ENCODE measurements around the gene CDH4. TPM values are rescaled to one million over a fixed set of nuclear protein-coding genes. Genes with fewer than 3 reads are reported as not detected.

The CDH4 gene
- total and polyA plus RNA-seq, 2 of the 4 experiments (the other 2 are of a cell fraction): 1.6 to 3.5 TPM

GRCh38 chr20:61513124-61514017, 261.3 kb downstream of the CDH4 start (continued):
- no peak for TF ChIP-seq FOS (IDR thresholded peaks at IDR 0.05; ENCODE audit: low read depth, low read length)

- Histone ChIP-seq H3K4me3 (ENCODE audit: insufficient read depth, low read depth, low read length) (no peak overlapping the region), H3K56ac (ENCODE audit: extremely low read depth, insufficient read depth, low read length) (no peak overlapping the region), H3K9ac (ENCODE audit: low read depth, low read length) (no peak overlapping the region), H3K9me3 (ENCODE audit: control insufficient read depth, insufficient read depth, low read length) (no peaks in the 10 kb centered on the region), H3K36me3 (ENCODE audit: control insufficient read depth, insufficient read depth, low read length) (no peaks in the 10 kb centered on the region), H2BK5ac (ENCODE audit: low read depth, low read length, poor library complexity, severe bottlenecking) (no peak overlapping the region), H2AK5ac (ENCODE audit: low read depth, low read length) (no peak overlapping the region), H2BK20ac (ENCODE audit: low read depth, low read length) (no peak overlapping the region), H3K4ac (ENCODE audit: low read depth, low read length) (no peak overlapping the region), H3K27me3 (ENCODE audit: control insufficient read depth, insufficient read depth, low read length) (no peaks in the 10 kb centered on the region), H4K20me1 (ENCODE audit: insufficient read depth, low read length) (no peaks in the 10 kb centered on the region), H2AK9ac (replicated peaks; ENCODE audit: low read depth, low read length, poor library complexity) (no peak overlapping the region), H4K5ac (ENCODE audit: low read depth, low read length) (no peak overlapping the region), H2BK15ac (ENCODE audit: low read depth, low read length) (no peak overlapping the region), H3K79me1 (ENCODE audit: low read depth in 1 of 2, low read length in 2 of 2) (no peaks in the 10 kb centered on the region), H3K14ac (replicated peaks; ENCODE audit: low read depth, low read length) (no peak overlapping the region), H2BK120ac (ENCODE audit: low read depth, low read length) (no peak overlapping the region), H3K27ac (ENCODE audit: insufficient read depth, low read length) (no peak overlapping the region), H3K4me1 (ENCODE audit: control insufficient read depth, insufficient read depth, low read length) (no peaks in the 10 kb centered on the region), H3K18ac (ENCODE audit: low read depth, low read length) (no peak overlapping the region), H4K8ac (ENCODE audit: low read depth in 2 of 2, low read length in 2 of 2) (no peak overlapping the region), H3K23ac (ENCODE audit: low read depth, low read length) (no peak overlapping the region), H3K9me1 (ENCODE audit: insufficient read depth, low read length) (no peaks in the 10 kb centered on the region), H4K91ac (ENCODE audit: insufficient read depth, low read depth, low read length) (no peak overlapping the region), H2AFZ (replicated peaks; ENCODE audit: low read length, poor library complexity) (no peak overlapping the region), H3K4me2 (ENCODE audit: low read depth, low read length) (no peak overlapping the region)
- ATAC-seq (ENCODE audit: low read depth) (no peak), DNase-seq (no peak)
- 53% methylated on average over 2 of the region's 5 CpGs; no CpG with 5 or more reads in 1 of the 2 experiments for WGBS, 2 experiments (ENCODE audit: extremely low coverage in 2 of 2, insufficient read length in 1 of 2)
- intact Hi-C loops (cut with micrococcal nuclease) (no loop called here), dilution Hi-C loops (cut with HindIII; ENCODE audit: low sequenced_read_pairs, unreplicated experiment) (no loop called here), in situ Hi-C loops (cut with MboI; ENCODE audit: low sequenced_read_pairs) (no loop called here)
- no TSS peak for BruUV-seq (replicated peaks)
- ChIA-PET POLR2A (ENCODE audit: unreplicated experiment) (no interaction called here), CTCF (no interaction called here)
- TF ChIP-seq CEBPB (IDR thresholded peaks at IDR 0.05; ENCODE audit: low read depth, low read length): no peak
- no peak for TF ChIP-seq NFE2L2 (IDR thresholded peaks at IDR 0.05; ENCODE audit: low read depth, low read length)
- no peak for TF ChIP-seq BHLHE40 (IDR thresholded peaks at IDR 0.05; ENCODE audit: low read depth, low read length)
- TF ChIP-seq CHD1 (IDR thresholded peaks at IDR 0.05; ENCODE audit: low read depth, low read length): no peak
- TF ChIP-seq, protein P1, sequence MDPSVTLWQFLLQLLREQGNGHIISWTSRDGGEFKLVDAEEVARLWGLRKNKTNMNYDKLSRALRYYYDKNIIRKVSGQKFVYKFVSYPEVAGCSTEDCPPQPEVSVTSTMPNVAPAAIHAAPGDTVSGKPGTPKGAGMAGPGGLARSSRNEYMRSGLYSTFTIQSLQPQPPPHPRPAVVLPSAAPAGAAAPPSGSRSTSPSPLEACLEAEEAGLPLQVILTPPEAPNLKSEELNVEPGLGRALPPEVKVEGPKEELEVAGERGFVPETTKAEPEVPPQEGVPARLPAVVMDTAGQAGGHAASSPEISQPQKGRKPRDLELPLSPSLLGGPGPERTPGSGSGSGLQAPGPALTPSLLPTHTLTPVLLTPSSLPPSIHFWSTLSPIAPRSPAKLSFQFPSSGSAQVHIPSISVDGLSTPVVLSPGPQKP (IDR thresholded peaks at IDR 0.05; ENCODE audit: borderline replicate concordance, low read depth, low read length): no peak
- no peak for TF ChIP-seq MAFK (IDR thresholded peaks at IDR 0.05; ENCODE audit: low read depth, low read length)
- TF ChIP-seq CTCF (conservative IDR thresholded peaks at IDR 0.05; ENCODE audit: low read depth, low read length): no peak
- no peak for TF ChIP-seq RCOR1 (IDR thresholded peaks at IDR 0.05; ENCODE audit: insufficient replicate concordance, low read length)
- TF ChIP-seq SMC3 (IDR thresholded peaks at IDR 0.05; ENCODE audit: low read depth, low read length): no peak
- no peak for TF ChIP-seq RFX5 (IDR thresholded peaks at IDR 0.05; ENCODE audit: low read depth, low read length)
- no peak for TF ChIP-seq MXI1 (IDR thresholded peaks at IDR 0.05; ENCODE audit: borderline replicate concordance, low read depth, low read length)
- TF ChIP-seq POLR2A (IDR thresholded peaks at IDR 0.05; ENCODE audit: low read depth, low read length): no peak
- TF ChIP-seq, protein P2, sequence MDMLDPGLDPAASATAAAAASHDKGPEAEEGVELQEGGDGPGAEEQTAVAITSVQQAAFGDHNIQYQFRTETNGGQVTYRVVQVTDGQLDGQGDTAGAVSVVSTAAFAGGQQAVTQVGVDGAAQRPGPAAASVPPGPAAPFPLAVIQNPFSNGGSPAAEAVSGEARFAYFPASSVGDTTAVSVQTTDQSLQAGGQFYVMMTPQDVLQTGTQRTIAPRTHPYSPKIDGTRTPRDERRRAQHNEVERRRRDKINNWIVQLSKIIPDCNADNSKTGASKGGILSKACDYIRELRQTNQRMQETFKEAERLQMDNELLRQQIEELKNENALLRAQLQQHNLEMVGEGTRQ (IDR thresholded peaks at IDR 0.05; ENCODE audit: low read depth, low read length): no peak
These were observed 261.9 kb downstream of the CDH4 start for GRCh38 chr20:61514018-61514365.

Data from IMR-90 (cell line).